Heart left ventricle (tissue), 16 donors: ENCODE data around the gene MUSK. TPM values are rescaled to one million over a fixed set of nuclear protein-coding genes. Genes with fewer than 3 reads are reported as not detected.

Experiments used
- ATAC-seq, 4 donors: fragments of 200-7000 bp; cut with Tn5 transposase; one replicate each; pipeline ENCODE4 v1.9.1; 2020 to 2022; ENCODE audit warnings: moderate library complexity in 4 of 4, mild to moderate bottlenecking in 3 of 4, moderate number of reproducible peaks in 1 of 4
- DNase-seq, 5 donors: peaks; one replicate each; pipeline ENCODE4 v3.0.0-alpha.2; 2020
- H3K27ac ChIP-seq, 12 donors: fragments of 200-600 bp; sonication (generic) in 4 of 12; one replicate each; pipeline versions ENCODE4 v1.5.0 to v1.8.0; 2016 to 2022; ENCODE audit warnings: mild to moderate bottlenecking in 2 of 12
- H3K27me3 ChIP-seq, 9 donors: fragments of 200-600 bp; sonication (generic) in 2 of 9; one replicate each; pipeline versions ENCODE4 v1.5.1 to v1.8.0; 2016 to 2022; ENCODE audit warnings: mild to moderate bottlenecking in 3 of 9
- H3K36me3 ChIP-seq, 9 donors: fragments of 200-600 bp; sonication (generic) in 2 of 9; one replicate each; pipeline versions ENCODE4 v1.5.0 to v1.8.0; 2018 to 2022; ENCODE audit warnings: mild to moderate bottlenecking in 2 of 9
- H3K4me1 ChIP-seq, 12 donors: fragments of 200-600 bp; sonication (generic) in 4 of 12; one replicate each; pipeline versions ENCODE4 v1.5.0 to v1.8.0; 2016 to 2022; ENCODE audit warnings: mild to moderate bottlenecking in 3 of 12
- H3K4me3 ChIP-seq, 12 donors: fragments of 200-600 bp; sonication (generic) in 4 of 12; one replicate each; pipeline versions ENCODE4 v1.5.0 to v1.8.0; 2017 to 2022; ENCODE audit warnings: mild to moderate bottlenecking in 9 of 12, moderate library complexity in 4 of 12
- H3K9me3 ChIP-seq, 12 donors: fragments of 200-600 bp; sonication (generic) in 4 of 12; one replicate each; pipeline versions ENCODE4 v1.5.0 to v1.8.0; 2016 to 2022; ENCODE audit warnings: mild to moderate bottlenecking in 1 of 12
- POLR2A ChIP-seq, 2 donors: fragments of 450-650 bp; IDR thresholded peaks; one replicate each; pipeline ENCODE4 v1.6.1; 2017; ENCODE audit warnings: antibody characterized with exemption in 2 of 2, mild to moderate bottlenecking in 2 of 2, moderate library complexity in 2 of 2
- WGBS, 4 donors: extraction: QIAGEN DNeasy Blood & Tissue Kit in 2 of 4; methylation state at CpG; one replicate each; pipeline versions ENCODE4 v1.1.5 to v1.1.7; 2013 to 2018; 5-methylcytosine and 5-hydroxymethylcytosine counted together
- intact Hi-C, 10 donors: fragments of 100-400 bp; cut with DNase I; formaldehyde crosslinking; loops; one replicate each; pipeline versions ENCODE4 v1.11.1 to v1.14.2; 2022
- polyA plus RNA-seq, 2 donors: library from polyadenylated mRNA; stranded (reverse); fragments of 200-250 nt; gene quantifications; one replicate each; pipeline ENCODE4 v1.2.3, GENCODE V29; 2013
- total RNA-seq, 9 donors: library from RNA; depleted of rRNA in 2 of 9; stranded (reverse); fragments of >200 nt in 2 of 9; fragmentation: NEBNext Ultra II Directional in 3 of 9; extraction: Animal tissue kit (Norgen Biotek cat#: 25700) in 3 of 9; gene quantifications; one replicate each; pipeline versions ENCODE4 v1.1.0 to v1.2.4, GENCODE V29; 2016 to 2023
- TF ChIP-seq, protein P1 (sequence below), 12 donors: fragments of 200-600 bp; sonication (generic) in 4 of 12; IDR thresholded peaks; one replicate each; pipeline versions ENCODE4 v1.5.0 to v1.8.0; 2018 to 2022; ENCODE audit warnings: antibody characterized with exemption in 12 of 12, mild to moderate bottlenecking in 5 of 12
- donor health status: ischemic (EF 13 %, LVEDD 7.1; RV severe dilation, severe dysfunction).
- donor health status: healthy with polysubstance abuse.
- donor health status: DM: no; HTN: yes; CAD: no.
- donor health status: DM: no; HTN: no; CAD: no.
- donor health status: ischemic (EF 25% LVEDD 6.9; RV normal size, moderate dysfunction).
- donor health status: ischemic (EF 25% LVEDD 5.7; RV mildly dilated, moderate dysfunction).
- donor health status: healthy.
- donor health status: DM: yes; HTN: yes; CAD: no.
- donor health status: ischemic (EF 35%, LVEDD 5.7; RV mildly dilated, moderate dysfunction).
- donor health status: nonischemic (EF 11% LVEDD 7.7; RV severe dilation, severe dysfunction).
- donor health status: DM: yes; HTN: yes; CAD: no.
- donor health status: PGD.
- donor health status: ischemic (EF 29% LVEDD 5.4; RV normal size, mild dysfunction).
- donor health status: nonischemic (EF 23%, LVEDD 6.1; RV moderate dilation, normal function).

Gene MUSK
- total and polyA plus RNA-seq, 11 donors = 0.23 to 6.0 (median 0.77) TPM

GRCh38 chr9:110807956-110808598 lies 139.5 kb downstream of the MUSK start:
- no peak for ATAC-seq
- Histone ChIP-seq H3K4me3 (no peak overlapping the region), H3K27ac (no peak overlapping the region), H3K9me3 (no peaks in the 10 kb centered on the region), H3K4me1 (peaks cover 0 to 3% (median 0%) of the 10 kb centered on the region in 12 donors), H3K36me3 (no peaks in the 10 kb centered on the region), H3K27me3 (peaks cover 0 to 4% (median 0%) of the 10 kb centered on the region in 9 donors)
- WGBS, 4 donors = 75 to 81% (median 77%) methylated on average over 6 of the region's 6 CpGs
- TF ChIP-seq, protein P1, sequence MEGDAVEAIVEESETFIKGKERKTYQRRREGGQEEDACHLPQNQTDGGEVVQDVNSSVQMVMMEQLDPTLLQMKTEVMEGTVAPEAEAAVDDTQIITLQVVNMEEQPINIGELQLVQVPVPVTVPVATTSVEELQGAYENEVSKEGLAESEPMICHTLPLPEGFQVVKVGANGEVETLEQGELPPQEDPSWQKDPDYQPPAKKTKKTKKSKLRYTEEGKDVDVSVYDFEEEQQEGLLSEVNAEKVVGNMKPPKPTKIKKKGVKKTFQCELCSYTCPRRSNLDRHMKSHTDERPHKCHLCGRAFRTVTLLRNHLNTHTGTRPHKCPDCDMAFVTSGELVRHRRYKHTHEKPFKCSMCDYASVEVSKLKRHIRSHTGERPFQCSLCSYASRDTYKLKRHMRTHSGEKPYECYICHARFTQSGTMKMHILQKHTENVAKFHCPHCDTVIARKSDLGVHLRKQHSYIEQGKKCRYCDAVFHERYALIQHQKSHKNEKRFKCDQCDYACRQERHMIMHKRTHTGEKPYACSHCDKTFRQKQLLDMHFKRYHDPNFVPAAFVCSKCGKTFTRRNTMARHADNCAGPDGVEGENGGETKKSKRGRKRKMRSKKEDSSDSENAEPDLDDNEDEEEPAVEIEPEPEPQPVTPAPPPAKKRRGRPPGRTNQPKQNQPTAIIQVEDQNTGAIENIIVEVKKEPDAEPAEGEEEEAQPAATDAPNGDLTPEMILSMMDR (IDR thresholded peaks at IDR 0.05) = no peak
- no peak for TF ChIP-seq POLR2A (IDR thresholded peaks at IDR 0.05)
- DNase-seq = no peak
- intact Hi-C loops = no loop called here

DNA sequence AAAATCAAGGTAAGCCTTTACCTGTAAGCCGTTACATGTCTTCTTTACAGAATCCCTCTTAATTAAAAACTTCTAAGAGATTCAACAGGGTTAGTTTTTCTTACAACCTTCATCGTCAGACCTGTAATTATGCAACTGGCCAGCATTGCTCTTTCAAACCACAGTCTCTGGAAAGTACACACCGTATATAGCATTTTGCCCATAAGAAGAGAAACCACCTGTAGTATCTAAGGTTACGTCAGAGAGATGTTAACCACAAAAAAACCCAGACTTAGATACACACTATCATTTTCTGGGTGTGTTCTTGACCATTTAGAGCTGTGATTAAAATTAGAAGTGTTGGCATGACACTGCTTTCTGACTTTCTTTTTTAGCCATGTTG lies 140.0 kb downstream of the MUSK start:
- no peaks in the 10 kb centered on the region for H3K9me3 ChIP-seq
- 82 to 89% (median 87%) methylated on average over 4 of the region's 4 CpGs for WGBS, 4 donors
- no peak overlapping the region for H3K27ac ChIP-seq
- no peak overlapping the region for H3K4me3 ChIP-seq
- DNase-seq (no peak), ATAC-seq (no peak)
- no peak for TF ChIP-seq POLR2A (IDR thresholded peaks at IDR 0.05)
- TF ChIP-seq, protein P1 (IDR thresholded peaks at IDR 0.05) = no peak
- intact Hi-C loops = no loop called here
- no peaks in the 10 kb centered on the region for H3K36me3 ChIP-seq
- no peaks in the 10 kb centered on the region for H3K4me1 ChIP-seq
- peaks cover 0 to 4% (median 0%) of the 10 kb centered on the region in 9 donors for H3K27me3 ChIP-seq

- DNase-seq (no peak), ATAC-seq (no peak)
- TF ChIP-seq, protein P1 (IDR thresholded peaks at IDR 0.05) = no peak
- no peak for TF ChIP-seq POLR2A (IDR thresholded peaks at IDR 0.05)
- no peaks in the 10 kb centered on the region for H3K36me3 ChIP-seq
- WGBS, 4 donors = 73 to 82% (median 79%) methylated on average over 3 of the region's 3 CpGs
- no peak overlapping the region for H3K27ac ChIP-seq
- intact Hi-C loops = no loop called here
- H3K9me3 ChIP-seq = no peaks in the 10 kb centered on the region
- no peaks in the 10 kb centered on the region for H3K4me1 ChIP-seq
- H3K4me3 ChIP-seq = no peak overlapping the region
- H3K27me3 ChIP-seq = peaks cover 0 to 4% (median 0%) of the 10 kb centered on the region in 9 donors
Observed at GRCh38 chr9:110809038-110809595, 140.5 kb downstream of the MUSK start.

GRCh38 chr9:110810262-110810976 lies 141.8 kb downstream of the MUSK start:
- intact Hi-C loops = no loop called here
- no peak overlapping the region for H3K27ac ChIP-seq
- no peak for DNase-seq
- no peaks in the 10 kb centered on the region for H3K9me3 ChIP-seq
- TF ChIP-seq, protein P1 (IDR thresholded peaks at IDR 0.05) = no peak
- TF ChIP-seq POLR2A (IDR thresholded peaks at IDR 0.05) = no peak
- no peaks in the 10 kb centered on the region for H3K4me1 ChIP-seq
- H3K27me3 ChIP-seq = peaks cover 0 to 4% (median 0%) of the 10 kb centered on the region in 9 donors
- no peak overlapping the region for H3K4me3 ChIP-seq
- WGBS, 4 donors = 54 to 81% (median 62%) methylated on average over 1 of the region's 1 CpG
- ATAC-seq = no peak
- H3K36me3 ChIP-seq = no peaks in the 10 kb centered on the region
